ENCODE results near the gene DRAP1. TPM values are rescaled to one million over a fixed set of nuclear protein-coding genes. Genes with fewer than 3 reads are reported as not detected.

The DRAP1 gene
- total and polyA plus RNA-seq, 2 experiments from 2014 or later = 121 to 294 TPM

DNA sequence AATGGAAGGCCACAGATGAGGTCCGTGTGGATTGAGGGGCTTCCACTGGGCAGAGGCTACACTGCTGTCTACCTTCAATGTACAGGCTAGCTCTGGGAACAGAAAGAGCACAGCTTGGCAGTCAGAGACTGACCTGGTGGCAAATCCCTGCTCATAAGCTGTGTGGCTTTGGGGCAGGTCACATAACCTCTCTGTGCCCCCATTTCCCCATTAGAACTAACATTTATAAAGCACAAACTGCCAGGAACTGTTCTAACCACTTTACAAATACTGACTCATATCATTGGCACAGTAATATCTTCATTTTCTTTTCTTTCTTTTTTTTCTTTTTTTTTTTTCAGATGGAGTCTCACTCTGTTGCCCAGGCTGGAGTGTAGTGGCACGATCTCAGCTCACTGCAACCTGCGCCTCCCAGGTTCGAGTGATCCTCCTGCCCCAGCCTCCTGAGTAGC is 22.2 kb upstream of the DRAP1 start (continued):
- TF ChIP-seq ETS1 (IDR thresholded peaks at IDR 0.05) (no peak), CREB1 (CRISPR knock-in tag; IDR thresholded peaks at IDR 0.05; ENCODE audit: low read depth) (no peak), REST (IDR thresholded peaks at IDR 0.05; ENCODE audit: unreplicated experiment) (no peak), POLR2AphosphoS5 (IDR thresholded peaks at IDR 0.05; ENCODE audit: low read depth) (no peak), NANOG (IDR thresholded peaks at IDR 0.05; ENCODE audit: borderline replicate concordance) (no peak), STAT1 (IDR thresholded peaks at IDR 0.05; ENCODE audit: unreplicated experiment) (no peak), CTCF (conservative IDR thresholded peaks at IDR 0.05; ENCODE audit: low read depth in 2 of 2) (no peak), EZH2phosphoT487 (IDR thresholded peaks at IDR 0.05; ENCODE audit: unreplicated experiment) (no peak), EZH2 (IDR thresholded peaks at IDR 0.05; ENCODE audit: low read depth, unreplicated experiment) (no peak), ZNF331 (CRISPR knock-in tag; IDR thresholded peaks at IDR 0.05; ENCODE audit: low read depth) (no peak), ZNF114 (CRISPR knock-in tag; IDR thresholded peaks at IDR 0.05) (no peak)

DNA sequence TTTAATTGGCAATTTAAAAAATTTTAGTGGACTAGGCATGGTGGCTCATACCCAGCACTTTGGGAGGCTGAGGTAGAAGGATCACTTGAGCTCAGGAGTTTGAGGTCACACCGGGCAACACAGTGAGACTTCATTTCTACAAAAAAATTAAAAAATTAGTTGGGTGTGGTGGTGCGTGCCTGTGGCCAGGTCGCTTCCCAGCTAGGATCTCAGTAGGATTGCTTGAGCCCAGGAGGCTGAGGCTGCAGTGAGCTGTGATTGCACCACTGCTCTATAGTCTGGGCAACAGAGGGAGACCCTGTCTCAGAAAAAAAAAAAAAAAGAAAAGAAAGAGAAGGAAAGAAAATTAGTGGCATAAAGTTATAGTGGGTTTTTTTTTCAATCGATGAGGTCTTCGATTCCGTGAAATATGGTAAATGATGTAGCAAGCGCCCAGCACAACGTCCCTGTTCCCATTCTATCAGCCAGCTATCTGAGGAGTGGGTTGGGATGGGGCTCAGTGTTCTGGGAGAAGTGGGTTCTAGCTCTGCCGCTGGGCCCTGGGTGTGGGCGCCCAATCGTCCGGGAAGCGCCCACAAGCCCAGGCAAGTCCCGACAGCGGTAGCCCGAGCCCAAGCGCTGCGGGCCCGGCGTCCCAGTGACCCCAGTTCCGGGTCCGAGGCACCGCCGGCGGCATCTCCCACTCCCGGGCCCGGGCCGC is 20.4 kb upstream of the DRAP1 start:
- ATAC-seq = peak; percentile 10; the same call in 1 of the 3 replicates
- H3K4me1 ChIP-seq (ENCODE audit: insufficient read depth) = peaks cover 8% of the 10 kb centered on the region
- H3K36me3 ChIP-seq (ENCODE audit: insufficient read depth) = no peaks in the 10 kb centered on the region
- peaks cover 51% of the 10 kb centered on the region for H3K27me3 ChIP-seq (ENCODE audit: insufficient read depth)
- H3K79me2 ChIP-seq (replicated peaks; ENCODE audit: insufficient read depth) = no peaks in the 10 kb centered on the region
- no peaks in the 10 kb centered on the region for H4K20me1 ChIP-seq (replicated peaks; ENCODE audit: insufficient read depth)
- H3K27ac Mint-ChIP-seq = no peak overlapping the region
- H3F3A ChIP-seq (replicated peaks; ENCODE audit: low read depth) = peaks cover 18% of the 10 kb centered on the region
- H3K4me3 ChIP-seq = peak overlapping the region; percentile 74
- peaks cover 52% of the 10 kb centered on the region for H3K27me3 Mint-ChIP-seq (ENCODE audit: insufficient read depth, low read depth, poor library complexity)
- DNase-seq (ENCODE audit: low spot score) = no peak
- H2AFZ ChIP-seq = peak overlapping the region; percentile 94
- peak overlapping the region; percentile 85 for H3K4me2 ChIP-seq
- H3K36me3 Mint-ChIP-seq (ENCODE audit: low read depth) = peaks cover 6% of the 10 kb centered on the region; the same call in 2 of the 3 replicates
- peaks cover 11% of the 10 kb centered on the region for H3K4me1 Mint-ChIP-seq
- H3K27ac ChIP-seq (ENCODE audit: low read depth) = no peak overlapping the region
- H3K9me2 ChIP-seq (ENCODE audit: insufficient read depth) = no peaks in the 10 kb centered on the region
- H3K9me3 Mint-ChIP-seq = peaks cover 2% of the 10 kb centered on the region; the same call in 1 of the 3 replicates
- H3K4me3 Mint-ChIP-seq = peak overlapping the region; percentile 75
- no peak for TF ChIP-seq NANOG (IDR thresholded peaks at IDR 0.05; ENCODE audit: borderline replicate concordance)
- TF ChIP-seq EZH2phosphoT487 (IDR thresholded peaks at IDR 0.05; ENCODE audit: unreplicated experiment) = no peak
- TF ChIP-seq ZNF331 (CRISPR knock-in tag; IDR thresholded peaks at IDR 0.05; ENCODE audit: low read depth) = no peak
- TF ChIP-seq STAT1 (IDR thresholded peaks at IDR 0.05; ENCODE audit: unreplicated experiment) = no peak
- TF ChIP-seq CREB1 (CRISPR knock-in tag; IDR thresholded peaks at IDR 0.05; ENCODE audit: low read depth) = no peak
- no peak for TF ChIP-seq ZNF114 (CRISPR knock-in tag; IDR thresholded peaks at IDR 0.05)
- no peak for TF ChIP-seq REST (IDR thresholded peaks at IDR 0.05; ENCODE audit: unreplicated experiment)
- no peak for TF ChIP-seq EZH2 (IDR thresholded peaks at IDR 0.05; ENCODE audit: low read depth, unreplicated experiment)
- no peak for TF ChIP-seq JUNB (IDR thresholded peaks at IDR 0.05; ENCODE audit: unreplicated experiment)
- no peak for TF ChIP-seq ETS1 (IDR thresholded peaks at IDR 0.05)
